H1 (cell line): Measurements from ENCODE around the gene DMBX1. TPM values are rescaled to one million over a fixed set of nuclear protein-coding genes. Genes with fewer than 3 reads are reported as not detected.

Source experiments
- CTCF ChIA-PET: fragments of 300-600 bp; sonication (Branson Sonifier 250); formaldehyde crosslinking; loops from one replicate; lab custom pipeline; 2021; ENCODE audit not compliant: partially characterized antibody; lab: Charles Lee
- POLR2A ChIA-PET: fragments of 300-600 bp; sonication (Branson Sonifier 250); formaldehyde crosslinking; loops from one replicate; lab custom pipeline; 2021; ENCODE audit warnings: inconsistent platforms; ENCODE audit not compliant: partially characterized antibody; lab: Charles Lee
- DNase-seq, 2 experiments: peaks; one replicate each; pipeline versions ENCODE4 v3.0.0 to v3.0.0-alpha.2; 2010 to 2022; ENCODE audit warnings: low spot score in 2 of 2, low read depth in 1 of 2, mixed read lengths in 1 of 2
- FAIRE-seq: peaks from 2 replicates; lab custom pipeline; 2011; peaks lifted over from hg19 to GRCh38; lab: Jason Lieb, UNC
- H2AFZ ChIP-seq: 2 replicates; pipeline ENCODE4 v1.8.1; 2012; ENCODE audit warnings: low read length, inconsistent platforms
- H2AK5ac ChIP-seq: 2 replicates; pipeline ENCODE4 v1.6.1; 2013; ENCODE audit warnings: low read depth, low read length
- H2BK120ac ChIP-seq: replicated peaks from 2 replicates; pipeline ENCODE3; 2013; ENCODE audit warnings: low read depth, low read length, inconsistent platforms
- H2BK12ac ChIP-seq: 2 replicates; pipeline ENCODE4 v1.6.1; 2013; ENCODE audit warnings: low read depth, low read length
- H2BK15ac ChIP-seq: 2 replicates; pipeline ENCODE4 v1.6.1; 2013; ENCODE audit warnings: low read length
- H2BK20ac ChIP-seq: 2 replicates; pipeline ENCODE4 v1.6.1; 2013; ENCODE audit warnings: low read length
- H2BK5ac ChIP-seq: 2 replicates; pipeline ENCODE4 v1.6.1; 2013; ENCODE audit warnings: low read depth, low read length
- H3K14ac ChIP-seq: 2 replicates; pipeline ENCODE4 v1.6.1; 2013; ENCODE audit warnings: inconsistent platforms; ENCODE audit not compliant: insufficient read length
- H3K18ac ChIP-seq: 2 replicates; pipeline ENCODE4 v1.6.1; 2013; ENCODE audit warnings: low read length; ENCODE audit errors: extremely low read depth
- H3K23ac ChIP-seq: 2 replicates; pipeline ENCODE4 v1.6.1; 2013; ENCODE audit warnings: inconsistent platforms; ENCODE audit not compliant: insufficient read length
- H3K23me2 ChIP-seq: 2 replicates; pipeline ENCODE4 v1.6.1; 2013; ENCODE audit warnings: low read depth, low read length
- H3K27ac ChIP-seq: 2 replicates; pipeline ENCODE4 v1.6.1; 2011; ENCODE audit warnings: low read depth, low read length, inconsistent platforms
- H3K27me3 ChIP-seq, 4 experiments: replicated peaks in 1 of 4; 1 replicate in 1 of 4; 2 replicates in 3 of 4; pipeline versions ENCODE4 v1.6.1 to v1.8.1; 2011 to 2013; ENCODE audit warnings: low read length in 3 of 4, mild to moderate bottlenecking in 3 of 4, inconsistent platforms in 2 of 4, mixed read lengths in 2 of 4, moderate library complexity in 1 of 4; ENCODE audit not compliant: control insufficient read depth in 3 of 4, insufficient read depth in 3 of 4; ENCODE audit errors: extremely low read depth in 1 of 4
- H3K36me3 ChIP-seq, 4 experiments: 2 replicates each; pipeline versions ENCODE4 v1.6.1 to v1.8.1; 2011 to 2013; ENCODE audit warnings: mild to moderate bottlenecking in 4 of 4, low read length in 3 of 4, moderate library complexity in 2 of 4, control low read depth in 1 of 4, inconsistent platforms in 1 of 4; ENCODE audit not compliant: insufficient read depth in 4 of 4, control insufficient read depth in 2 of 4
- H3K4ac ChIP-seq: replicated peaks from 2 replicates; pipeline ENCODE3; 2013; ENCODE audit warnings: low read length, low read depth, mixed read lengths, inconsistent platforms; ENCODE audit not compliant: insufficient read length
- H3K4me1 ChIP-seq, 4 experiments: replicated peaks in 1 of 4; 1 replicate in 1 of 4; 2 replicates in 3 of 4; pipeline versions ENCODE4 v1.6.1 to v1.8.1; 2011 to 2013; ENCODE audit warnings: low read length in 3 of 4, inconsistent platforms in 2 of 4, mixed read lengths in 1 of 4; ENCODE audit not compliant: insufficient read depth in 4 of 4, control insufficient read depth in 3 of 4
- H3K4me2 ChIP-seq, 2 experiments: 2 replicates each; pipeline versions ENCODE4 v1.6.1 to v1.8.1; 2011 to 2013; ENCODE audit warnings: low read depth in 2 of 2, low read length in 2 of 2, control low read depth in 1 of 2, inconsistent platforms in 1 of 2, mild to moderate bottlenecking in 1 of 2; ENCODE audit not compliant: insufficient read depth in 1 of 2
- H3K4me3 ChIP-seq, 4 experiments: fragments of 200-600, 300-600 bp in 1 of 4; sonication (generic), shearing (Covaris generic), sonication (Bioruptor Twin) in 1 of 4; 2 replicates each; pipeline versions ENCODE4 v1.5.1 to v1.8.1; 2011 to 2016; ENCODE audit warnings: low read length in 4 of 4, low read depth in 3 of 4, control low read depth in 2 of 4, inconsistent platforms in 2 of 4, mild to moderate bottlenecking in 2 of 4, mixed read lengths in 1 of 4, moderate library complexity in 1 of 4; ENCODE audit not compliant: insufficient read depth in 2 of 4; ENCODE audit errors: extremely low read depth in 1 of 4
- H3K56ac ChIP-seq: replicated peaks from 2 replicates; pipeline ENCODE3; 2013; ENCODE audit warnings: low read depth, mild to moderate bottlenecking, mixed read lengths, low read length, inconsistent platforms; ENCODE audit not compliant: insufficient read length
- H3K79me1 ChIP-seq: 2 replicates; pipeline ENCODE4 v1.6.1; 2013; ENCODE audit warnings: low read depth, low read length, control low read depth
- H3K79me2 ChIP-seq, 2 experiments: 2 replicates each; pipeline versions ENCODE4 v1.6.1 to v1.8.1; 2012 to 2013; ENCODE audit warnings: low read length in 2 of 2, mild to moderate bottlenecking in 2 of 2, inconsistent platforms in 1 of 2; ENCODE audit not compliant: insufficient read depth in 2 of 2, control insufficient read depth in 1 of 2
- H3K9ac ChIP-seq, 4 experiments: replicated peaks in 1 of 4; 1 replicate in 1 of 4; 2 replicates in 3 of 4; pipeline versions ENCODE4 v1.6.1 to v1.8.1; 2011 to 2013; ENCODE audit warnings: low read depth in 3 of 4, low read length in 3 of 4, control low read depth in 2 of 4, mild to moderate bottlenecking in 2 of 4, moderate library complexity in 2 of 4, inconsistent platforms in 1 of 4; ENCODE audit errors: extremely low read depth in 1 of 4
- H3K9me3 ChIP-seq, 2 experiments: 2 replicates each; pipeline versions ENCODE4 v1.6.1 to v1.8.1; 2012 to 2013; ENCODE audit warnings: mild to moderate bottlenecking in 2 of 2, moderate library complexity in 2 of 2, control low read depth in 1 of 2, inconsistent platforms in 1 of 2, low read depth in 1 of 2, low read length in 1 of 2, mixed read lengths in 1 of 2; ENCODE audit not compliant: insufficient read depth in 2 of 2
- H4K20me1 ChIP-seq, 2 experiments: replicated peaks in 1 of 2; 2 replicates each; pipeline versions ENCODE3 to v1.8.1; 2011 to 2013; ENCODE audit warnings: inconsistent platforms in 2 of 2, low read length in 2 of 2, mild to moderate bottlenecking in 1 of 2; ENCODE audit not compliant: insufficient read depth in 2 of 2, control insufficient read depth in 1 of 2
- H4K5ac ChIP-seq: 2 replicates; pipeline ENCODE4 v1.6.1; 2013; ENCODE audit warnings: low read length, low read depth, mixed read lengths, inconsistent platforms; ENCODE audit not compliant: insufficient read length
- H4K8ac ChIP-seq: 2 replicates; pipeline ENCODE4 v1.8.0; 2013; ENCODE audit warnings: mild to moderate bottlenecking, moderate library complexity, low read length, inconsistent platforms; ENCODE audit not compliant: insufficient read depth; ENCODE audit errors: extremely low read depth
- H4K91ac ChIP-seq: replicated peaks from 2 replicates; pipeline ENCODE3; 2013; ENCODE audit warnings: low read length, mixed read lengths, inconsistent platforms; ENCODE audit not compliant: insufficient read length
- CTBP2 ChIP-seq: IDR thresholded peaks from 2 replicates; pipeline ENCODE4 v1.7.0; 2011; ENCODE audit warnings: borderline replicate concordance, mild to moderate bottlenecking, moderate library complexity, mixed read lengths, low read length; ENCODE audit not compliant: insufficient read depth, insufficient read length
- NRF1 ChIP-seq: IDR thresholded peaks from 2 replicates; pipeline ENCODE4 v1.6.1; 2011; ENCODE audit warnings: mild to moderate bottlenecking, low read depth, low read length, improper control_type of control experiment
- RAD21 ChIP-seq, 2 experiments: IDR thresholded peaks in 1 of 2; conservative IDR thresholded peaks in 1 of 2; 2 replicates each; pipeline ENCODE4 v1.6.1; 2011; ENCODE audit warnings: low read depth in 2 of 2, low read length in 2 of 2, improper control_type of control experiment in 1 of 2, inconsistent platforms in 1 of 2, mild to moderate bottlenecking in 1 of 2, moderate library complexity in 1 of 2
- RFX5 ChIP-seq: IDR thresholded peaks from 2 replicates; pipeline ENCODE4 v1.6.1; 2011; ENCODE audit warnings: low read depth, low read length, improper control_type of control experiment, borderline replicate concordance
- RXRA ChIP-seq: IDR thresholded peaks from 2 replicates; pipeline ENCODE4 v1.6.1; 2011; ENCODE audit warnings: low read depth, mild to moderate bottlenecking, low read length, moderate library complexity; ENCODE audit not compliant: insufficient read depth
- SIRT6 ChIP-seq: IDR thresholded peaks from one replicate; pipeline ENCODE4 v1.7.1; 2012; ENCODE audit warnings: low read length, inconsistent platforms
- YY1 ChIP-seq: IDR thresholded peaks from 2 replicates; pipeline ENCODE4 v1.6.1; 2011; ENCODE audit warnings: low read depth, mild to moderate bottlenecking, low read length
- WGBS, 2 experiments: shearing (Covaris generic) in 1 of 2; methylation state at CpG; one replicate each; pipeline versions ENCODE4 v1.1.6 to v1.1.7; 2013 to 2015; ENCODE audit warnings: low lambda C conversion rate in 2 of 2, mixed read lengths in 2 of 2, inconsistent platforms in 1 of 2, low coverage in 1 of 2, missing lambda C conversion rate in 1 of 2; ENCODE audit not compliant: insufficient replicate concordance in 2 of 2, insufficient coverage in 1 of 2, insufficient read length in 1 of 2; ENCODE audit errors: extremely low coverage in 1 of 2, missing lambda C conversion rate in 1 of 2; 5-methylcytosine and 5-hydroxymethylcytosine counted together
- polyA plus RNA-seq, 7 experiments: library from polyadenylated mRNA; depleted of rRNA in 3 of 7; stranded (reverse) in 5 of 7; unstranded in 2 of 7; fragments of >200 nt in 5 of 7; fragments of 200-250 nt in 2 of 7; gene quantifications; 1 replicate in 5 of 7; 2 replicates in 1 of 7; 4 replicates in 1 of 7; pipeline versions ENCODE4 v1.2.1 to v1.2.3, GENCODE V29; 2011 to 2013; ENCODE audit warnings: missing spikeins in 2 of 7, mixed read lengths in 2 of 7
- total RNA-seq: library from RNA; stranded (reverse); fragmentation: NEBNext Ultra II Directional; extraction: Animal tissue kit (Norgen Biotek cat#: 25700); gene quantifications from 2 replicates; pipeline ENCODE4 v1.2.1, GENCODE V29; 2021
- TF ChIP-seq, protein P1 (sequence below): IDR thresholded peaks from 2 replicates; pipeline ENCODE4 v1.6.1; 2012; ENCODE audit warnings: low read length, inconsistent platforms

Gene DMBX1
- total and polyA plus RNA-seq, 2 of the 8 experiments (the other 6 are each of a cell fraction or from before 2014, with no cell fraction given) = 0.23 to 0.30 TPM

DNA sequence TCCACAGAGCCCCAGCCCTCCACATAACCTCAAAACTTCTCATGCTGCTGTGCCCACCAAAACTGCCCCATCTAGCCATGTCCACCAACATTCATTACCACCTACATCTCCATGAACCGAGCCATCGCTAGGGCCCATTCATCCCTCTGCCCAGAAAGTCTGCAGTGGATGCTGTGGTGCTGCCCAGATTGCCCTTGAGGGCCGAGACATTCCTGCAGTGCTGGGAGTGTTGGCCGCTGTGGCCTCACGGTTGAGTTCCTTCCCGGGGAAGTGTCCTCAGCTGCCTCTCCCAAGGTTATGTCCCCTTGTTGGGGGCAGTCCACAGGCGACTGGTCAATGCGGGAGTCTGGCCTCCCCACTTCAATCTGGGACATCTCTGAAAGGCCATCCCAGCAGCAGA lies 30.3 kb upstream of the DMBX1 start:
- WGBS, 2 experiments = 89% methylated on average over 8 of the region's 8 CpGs; no CpG with 5 or more reads in 1 of the 2 experiments
- ChIA-PET CTCF (interaction anchor here (0.7 to 20.4 kb wide), 14 partner anchors 8 to 89 kb away, joined by 3 to 497 read pairs (median 6); partner anchors contain the start of gene DMBX1), POLR2A (interaction anchor here (0.9 to 1.7 kb wide), 4 partner anchors 9 to 49 kb away, joined by 3 to 6 read pairs (median 4); no protein-coding TSS in a partner anchor)
- no peak overlapping the region for H4K91ac ChIP-seq
- FAIRE-seq (no peak), DNase-seq (no peak)
- no peak overlapping the region for H3K4me2 ChIP-seq
- H3K36me3 ChIP-seq = no peaks in the 10 kb centered on the region
- no peak overlapping the region for H2BK20ac ChIP-seq
- H3K14ac ChIP-seq = no peak overlapping the region
- peaks cover 0 to 4% of the 10 kb centered on the region in 2 experiments for H4K20me1 ChIP-seq
- no peak overlapping the region for H4K8ac ChIP-seq
- no peak overlapping the region for H3K23ac ChIP-seq
- no peaks in the 10 kb centered on the region for H3K9me3 ChIP-seq
- H3K9ac ChIP-seq = no peak overlapping the region
- no peak overlapping the region; the same call in 1 of the 2 replicates for H3K18ac ChIP-seq
- no peaks in the 10 kb centered on the region for H3K79me2 ChIP-seq
- no peak overlapping the region for H2BK5ac ChIP-seq
- no peak overlapping the region for H3K4me3 ChIP-seq
- TF ChIP-seq RAD21 (IDR thresholded peaks at IDR 0.05 in 1 of 2, conservative IDR thresholded peaks at IDR 0.05 in 1 of 2; ENCODE audit: low read depth in 2 of 2, low read length in 2 of 2) (no peak), RXRA (no peak), NRF1 (no peak), SIRT6 (no peak), CTBP2 (no peak), RFX5 (no peak), YY1 (no peak)
- TF ChIP-seq, protein P1, sequence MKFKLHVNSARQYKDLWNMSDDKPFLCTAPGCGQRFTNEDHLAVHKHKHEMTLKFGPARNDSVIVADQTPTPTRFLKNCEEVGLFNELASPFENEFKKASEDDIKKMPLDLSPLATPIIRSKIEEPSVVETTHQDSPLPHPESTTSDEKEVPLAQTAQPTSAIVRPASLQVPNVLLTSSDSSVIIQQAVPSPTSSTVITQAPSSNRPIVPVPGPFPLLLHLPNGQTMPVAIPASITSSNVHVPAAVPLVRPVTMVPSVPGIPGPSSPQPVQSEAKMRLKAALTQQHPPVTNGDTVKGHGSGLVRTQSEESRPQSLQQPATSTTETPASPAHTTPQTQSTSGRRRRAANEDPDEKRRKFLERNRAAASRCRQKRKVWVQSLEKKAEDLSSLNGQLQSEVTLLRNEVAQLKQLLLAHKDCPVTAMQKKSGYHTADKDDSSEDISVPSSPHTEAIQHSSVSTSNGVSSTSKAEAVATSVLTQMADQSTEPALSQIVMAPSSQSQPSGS = no peak
- TF ChIP-seq, all 59 proteins: peak for 0
- H2BK120ac ChIP-seq = no peak overlapping the region
- no peak overlapping the region for H2AK5ac ChIP-seq
- no peak overlapping the region for H3K56ac ChIP-seq
- no peak overlapping the region for H2AFZ ChIP-seq
- H3K79me1 ChIP-seq = no peaks in the 10 kb centered on the region
- no peak overlapping the region for H2BK15ac ChIP-seq
- H3K27me3 ChIP-seq = peaks cover 0 to 46% (median 21%) of the 10 kb centered on the region in 4 experiments; a peak in 6 of 7 replicates
- H2BK12ac ChIP-seq = 0 out of 2 replicates have a peak overlapping the region, but pooled peaks have one; percentile 27
- no peak overlapping the region for H3K27ac ChIP-seq
- peaks cover 0 to 8% (median 5%) of the 10 kb centered on the region in 4 experiments; a peak in 4 of 7 replicates for H3K4me1 ChIP-seq
- H3K23me2 ChIP-seq = no peaks in the 10 kb centered on the region
- H4K5ac ChIP-seq = no peak overlapping the region
- no peak overlapping the region for H3K4ac ChIP-seq
